Ovary (tissue), 9 donors: ENCODE measurements around the gene RNF144B. TPM values are rescaled to one million over a fixed set of nuclear protein-coding genes. Genes with fewer than 3 reads are reported as not detected.
"Not testable (repeated sequence)": the region's sequence is repeated elsewhere in the genome, so short reads cannot be mapped to it uniquely, and the experiment has no call there.

Experiments used
- DNase-seq, 5 donors: peaks; one replicate each; pipeline ENCODE4 v3.0.0-alpha.2; 2019 to 2020
- H3K27ac ChIP-seq, 2 donors: fragments of 200-600 bp; one replicate each; pipeline versions ENCODE4 v1.5.1 to v1.8.0; 2019 to 2022
- H3K27me3 ChIP-seq: fragments of 200-600 bp; one replicate; pipeline ENCODE4 v1.8.0; 2022
- H3K36me3 ChIP-seq: fragments of 200-600 bp; sonication (generic); one replicate; pipeline ENCODE4 v1.5.1; 2019
- H3K4me1 ChIP-seq: one replicate; pipeline ENCODE4 v1.8.1; 2013; ENCODE audit warnings: mild to moderate bottlenecking, moderate library complexity; ENCODE audit not compliant: insufficient read depth
- H3K4me3 ChIP-seq: fragments of 200-600 bp; sonication (generic); one replicate; pipeline ENCODE4 v1.5.1; 2017
- H3K9me3 ChIP-seq, 2 donors: fragments of 200-600 bp in 1 of 2; sonication (generic) in 1 of 2; one replicate each; pipeline versions ENCODE4 v1.5.1 to v1.8.1; 2013 to 2019; ENCODE audit warnings: mild to moderate bottlenecking in 1 of 2, moderate library complexity in 1 of 2
- CTCF ChIP-seq, 3 donors: fragments of 450-650 bp in 2 of 3; fragments of 200-600 bp in 1 of 3; IDR thresholded peaks; one replicate each; pipeline versions ENCODE4 v1.5.1 to v1.8.0; 2016 to 2022; ENCODE audit warnings: antibody characterized with exemption in 3 of 3, mild to moderate bottlenecking in 1 of 3
- EP300 ChIP-seq: sonication (generic); formaldehyde crosslinking; IDR thresholded peaks from one replicate; pipeline ENCODE4 v1.6.1; 2017; ENCODE audit warnings: antibody characterized with exemption
- POLR2A ChIP-seq: fragments of 450-650 bp; IDR thresholded peaks from one replicate; pipeline ENCODE4 v1.6.1; 2017; ENCODE audit warnings: antibody characterized with exemption, mild to moderate bottlenecking, moderate library complexity
- WGBS, 3 donors: extraction: QIAGEN DNeasy Blood & Tissue Kit in 1 of 3; methylation state at CpG; one replicate each; pipeline versions ENCODE4 v1.1.5 to v1.1.7; 2013 to 2017; 5-methylcytosine and 5-hydroxymethylcytosine counted together
- intact Hi-C, 4 donors: fragments of 100-400 bp; cut with DNase I; formaldehyde crosslinking; loops; one replicate each; pipeline versions ENCODE4 v1.11.0 to v1.15.1; 2022 to 2023
- polyA plus RNA-seq, 2 donors: library from polyadenylated mRNA; stranded (reverse); fragments of 200-250 nt in 1 of 2; fragments of 350-450 nt in 1 of 2; fragmentation: Illumina TruSeq in 1 of 2; extraction: RNeasy Lipid Tissue Mini Kit (QIAGEN cat#74804) in 1 of 2; gene quantifications; one replicate each; pipeline ENCODE4 v1.2.3, GENCODE V29; 2013 to 2014
- total RNA-seq, 7 donors: library from RNA; depleted of rRNA in 2 of 7; stranded (reverse); fragments of >200 nt in 2 of 7; fragmentation: NEBNext Ultra II Directional in 3 of 7; extraction: Animal tissue kit (Norgen Biotek cat#: 25700) in 3 of 7; gene quantifications; one replicate each; pipeline versions ENCODE4 v1.1.0 to v1.2.4, GENCODE V29; 2016 to 2023
- donor health status: DM: no; HTN: no; CAD: no; lungs with moderate emphysema.
- donor health status: DM: no; HTN: no; CAD: no.
- donor health status: Bipolar disorder and iron deficiency.
- donor health status: DM: yes; HTN: yes; CAD: no.
- donor health status: DM: no; HTN: no; CAD: no.
- donor health status: DM: yes; HTN: yes; CAD: no.

RNF144B gene
- total and polyA plus RNA-seq, 9 donors, result 2.5 to 18.7 (median 4.0) TPM

- no peak for TF ChIP-seq POLR2A
- 79 to 91% (median 84%) methylated on average over 4 of the region's 4 CpGs for WGBS, 3 donors
- DNase-seq, result no peak
Measured at GRCh38 chr6:18350271-18350670, 36.9 kb upstream of the RNF144B start.

GRCh38 chr6:18350712-18351111 is 36.4 kb upstream of the RNF144B start:
- no peak for DNase-seq
- Histone ChIP-seq H3K27me3 (no peaks in the 10 kb centered on the region), H3K4me3 (no peak overlapping the region), H3K36me3 (no peaks in the 10 kb centered on the region), H3K4me1 (no peaks in the 10 kb centered on the region), H3K27ac (no peak overlapping the region), H3K9me3 (no peaks in the 10 kb centered on the region)
- intact Hi-C loops, result no loop called here
- TF ChIP-seq POLR2A (no peak), EP300 (no peak), CTCF (IDR thresholded peaks at IDR 0.05) (no peak)
- WGBS, 3 donors, result 66 to 87% (median 83%) methylated on average over 3 of the region's 3 CpGs

More at GRCh38 chr6:18350271-18350670, 36.9 kb upstream of the RNF144B start:
- intact Hi-C loops, result no loop called here
- Histone ChIP-seq H3K4me3 (no peak overlapping the region), H3K27me3 (no peaks in the 10 kb centered on the region), H3K36me3 (no peaks in the 10 kb centered on the region), H3K4me1 (no peaks in the 10 kb centered on the region), H3K9me3 (no peaks in the 10 kb centered on the region), H3K27ac (no peak overlapping the region)

- no peak overlapping the region for H3K27ac ChIP-seq
- H3K9me3 ChIP-seq, result no peaks in the 10 kb centered on the region
- TF ChIP-seq CTCF (IDR thresholded peaks at IDR 0.05) (no peak), POLR2A (no peak), EP300 (no peak)
- H3K4me1 ChIP-seq, result no peaks in the 10 kb centered on the region
- DNase-seq, result no peak
- intact Hi-C loops, result no loop called here
- no peaks in the 10 kb centered on the region for H3K36me3 ChIP-seq
- 90 to 91% (median 91%) methylated on average over 4 of the region's 4 CpGs for WGBS, 3 donors
- no peaks in the 10 kb centered on the region for H3K27me3 ChIP-seq
- no peak overlapping the region for H3K4me3 ChIP-seq
Measured at GRCh38 chr6:18352001-18352400, 35.1 kb upstream of the RNF144B start.

- TF ChIP-seq POLR2A (no peak), EP300 (no peak), CTCF (IDR thresholded peaks at IDR 0.05) (no peak)
- Histone ChIP-seq H3K4me1 (no peaks in the 10 kb centered on the region), H3K27ac (no peak overlapping the region), H3K9me3 (no peaks in the 10 kb centered on the region), H3K27me3 (no peaks in the 10 kb centered on the region), H3K36me3 (no peaks in the 10 kb centered on the region), H3K4me3 (no peak overlapping the region)
- intact Hi-C loops, result no loop called here
- WGBS, 3 donors, result 61 to 73% (median 71%) methylated on average over 2 of the region's 2 CpGs
- DNase-seq, result no peak
Measured at GRCh38 chr6:18352842-18353241, 34.3 kb upstream of the RNF144B start.

- TF ChIP-seq POLR2A (no peak), EP300 (no peak), CTCF (IDR thresholded peaks at IDR 0.05) (no peak)
- WGBS, 3 donors, result 65 to 92% (median 88%) methylated on average over 2 of the region's 2 CpGs
- Histone ChIP-seq H3K27ac (no peak overlapping the region), H3K36me3 (no peaks in the 10 kb centered on the region), H3K4me1 (no peaks in the 10 kb centered on the region), H3K4me3 (no peak overlapping the region), H3K9me3 (no peaks in the 10 kb centered on the region), H3K27me3 (no peaks in the 10 kb centered on the region)
- intact Hi-C loops, result no loop called here
- DNase-seq, result no peak
Measured at GRCh38 chr6:18353251-18353650, 33.9 kb upstream of the RNF144B start.

- H3K4me1 ChIP-seq, H3K27me3 ChIP-seq, DNase-seq, H3K36me3 ChIP-seq, H3K4me3 ChIP-seq, H3K9me3 ChIP-seq, H3K27ac ChIP-seq, intact Hi-C loops: not testable (repeated sequence)
- WGBS, 3 donors, result 69 to 88% (median 78%) methylated on average over 1 to 4 of the region's 4 CpGs
Measured at GRCh38 chr6:18357546-18357945, 29.6 kb upstream of the RNF144B start.
